SU-DHL-6 (cell line): ENCODE data around the gene IPO9.

ENCODE experiments used
- H2AFZ ChIP-seq: fragments of 200-600 bp; sonication (generic); 2 replicates; pipeline ENCODE4 v1.6.1; 2014; ENCODE audit warnings: low read depth, mild to moderate bottlenecking, moderate library complexity, mixed read lengths, antibody characterized with exemption, low read length; ENCODE audit not compliant: severe bottlenecking
- H3F3A ChIP-seq: fragments of 200-600 bp; shearing (Covaris generic); 2 replicates; pipeline ENCODE4 v1.6.0; 2016; ENCODE audit warnings: antibody characterized with exemption, mild to moderate bottlenecking; ENCODE audit not compliant: insufficient read depth
- H3K27ac ChIP-seq: fragments of 200-600 bp; sonication (generic); 2 replicates; pipeline ENCODE4 v1.5.1; 2016; ENCODE audit warnings: low read depth, mild to moderate bottlenecking, low read length, moderate library complexity, mixed read lengths
- H3K27me3 ChIP-seq: fragments of 200-600 bp; sonication (generic), shearing (Covaris generic); 2 replicates; pipeline ENCODE4 v1.6.0; 2014; ENCODE audit warnings: mild to moderate bottlenecking, low read length
- H3K36me3 ChIP-seq: fragments of 200-600 bp; sonication (generic); 2 replicates; pipeline ENCODE4 v1.6.1; 2014; ENCODE audit warnings: mild to moderate bottlenecking, low read length, mixed read lengths
- H3K4me2 ChIP-seq: fragments of 300-600, 200-600 bp; shearing (Covaris generic), sonication (generic); 2 replicates; pipeline ENCODE4 v1.6.0; 2014; ENCODE audit warnings: low read length, low read depth, mild to moderate bottlenecking; ENCODE audit not compliant: poor library complexity, severe bottlenecking
- H3K4me3 ChIP-seq: fragments of 200-600 bp; sonication (generic); 2 replicates; pipeline ENCODE4 v1.5.1; 2014; ENCODE audit warnings: antibody characterized with exemption, low read length, mild to moderate bottlenecking, mixed read lengths; ENCODE audit not compliant: insufficient read depth, poor library complexity, severe bottlenecking
- H3K79me2 ChIP-seq: fragments of 200-600 bp; sonication (generic); 2 replicates; pipeline ENCODE4 v1.6.1; 2014; ENCODE audit warnings: mild to moderate bottlenecking, low read length, moderate library complexity; ENCODE audit not compliant: insufficient read depth
- H3K9ac ChIP-seq: fragments of 200-600 bp; sonication (generic); 2 replicates; pipeline ENCODE4 v1.7.0; 2014; ENCODE audit warnings: mild to moderate bottlenecking, low read length
- H3K9me2 ChIP-seq: fragments of 200-600 bp; sonication (generic); replicated peaks from 2 replicates; pipeline ENCODE4 v1.6.1; 2014; ENCODE audit warnings: low read length; ENCODE audit not compliant: insufficient read depth
- H3K9me3 ChIP-seq: fragments of 200-600 bp; sonication (generic); 2 replicates; pipeline ENCODE4 v1.6.1; 2014; ENCODE audit warnings: low read length, mixed read lengths; ENCODE audit not compliant: insufficient read depth
- H4K20me1 ChIP-seq: fragments of 200-600 bp; sonication (generic); 2 replicates; pipeline ENCODE4 v1.6.1; 2014; ENCODE audit warnings: low read depth, mild to moderate bottlenecking, antibody characterized with exemption, low read length, moderate library complexity, mixed read lengths
- CTCF ChIP-seq: fragments of 200-600 bp; sonication (generic); IDR thresholded peaks from one replicate; pipeline ENCODE4 v1.5.1; 2017; ENCODE audit warnings: antibody characterized with exemption, mild to moderate bottlenecking, low read length, moderate library complexity; ENCODE audit not compliant: insufficient read depth, poor library complexity, severe bottlenecking
- EZH2phosphoT487 ChIP-seq: fragments of 200-600 bp; sonication (generic), shearing (Covaris generic); conservative IDR thresholded peaks from 2 replicates; pipeline ENCODE4 v1.6.1; 2018; ENCODE audit warnings: mild to moderate bottlenecking, antibody characterized with exemption, low read length, moderate library complexity, mixed read lengths

IPO9 gene

GRCh38 chr1:201785291-201785690 is 43.7 kb upstream of the IPO9 start:
- TF ChIP-seq CTCF (no peak), EZH2phosphoT487 (no peak)
- Histone ChIP-seq H3K27ac (no peak overlapping the region), H3K4me2 (no peak overlapping the region), H4K20me1 (no peaks in the 10 kb centered on the region), H3K9me2 (no peaks in the 10 kb centered on the region), H3K36me3 (no peaks in the 10 kb centered on the region), H3K27me3 (no peaks in the 10 kb centered on the region), H3F3A (no peaks in the 10 kb centered on the region), H3K9ac (no peak overlapping the region), H3K9me3 (no peaks in the 10 kb centered on the region), H2AFZ (no peak overlapping the region), H3K79me2 (no peaks in the 10 kb centered on the region), H3K4me3 (no peak overlapping the region)

- H2AFZ ChIP-seq = no peak overlapping the region
- no peaks in the 10 kb centered on the region for H3K9me3 ChIP-seq
- H3K9me2 ChIP-seq = no peaks in the 10 kb centered on the region
- H3K9ac ChIP-seq = no peak overlapping the region
- no peaks in the 10 kb centered on the region for H3K79me2 ChIP-seq
- no peak overlapping the region for H3K4me3 ChIP-seq
- no peaks in the 10 kb centered on the region for H3K36me3 ChIP-seq
- H4K20me1 ChIP-seq = no peaks in the 10 kb centered on the region
- H3F3A ChIP-seq = no peaks in the 10 kb centered on the region
- no peak overlapping the region for H3K27ac ChIP-seq
- H3K4me2 ChIP-seq = no peak overlapping the region
- H3K27me3 ChIP-seq = no peaks in the 10 kb centered on the region
- no peak for TF ChIP-seq CTCF
- TF ChIP-seq EZH2phosphoT487 = no peak
These were observed 42.1 kb upstream of the IPO9 start for GRCh38 chr1:201786824-201787223.

GRCh38 chr1:201788296-201788695 is 40.7 kb upstream of the IPO9 start:
- TF ChIP-seq EZH2phosphoT487 = no peak
- no peak for TF ChIP-seq CTCF
- Histone ChIP-seq H3K36me3 (no peaks in the 10 kb centered on the region), H3K27ac (no peak overlapping the region), H3K79me2 (no peaks in the 10 kb centered on the region), H3K4me3 (no peak overlapping the region), H3K9ac (no peak overlapping the region), H2AFZ (no peak overlapping the region), H3K4me2 (no peak overlapping the region), H3K27me3 (no peaks in the 10 kb centered on the region), H4K20me1 (no peaks in the 10 kb centered on the region), H3F3A (no peaks in the 10 kb centered on the region), H3K9me2 (no peaks in the 10 kb centered on the region), H3K9me3 (no peaks in the 10 kb centered on the region)
